Stimulated activated CD4-positive, alpha-beta T cell treated with anti-CD3 and anti-CD28 coated beads, Interleukin-15, amount 100 ng/mL, for 24 hours (primary cell): ENCODE data around the gene SYTL5.

Experiments
- DNase-seq: peaks from one replicate; pipeline ENCODE4 v3.0.0-alpha.2; 2020

SYTL5 gene

GRCh38 chrX:38036466-38036865 lies 30.1 kb downstream of the SYTL5 start:
- DNase-seq = no peak

- DNase-seq = no peak
Observed at GRCh38 chrX:38038501-38038900, 32.1 kb downstream of the SYTL5 start.

GRCh38 chrX:38041237-38041636 lies 34.9 kb downstream of the SYTL5 start:
- DNase-seq = no peak

- no peak for DNase-seq
Observed at GRCh38 chrX:38044701-38045100, 38.3 kb downstream of the SYTL5 start.

GRCh38 chrX:38045538-38046096 lies 39.3 kb downstream of the SYTL5 start:
- no peak for DNase-seq

GRCh38 chrX:38048886-38049285 lies 42.5 kb downstream of the SYTL5 start:
- no peak for DNase-seq

- no peak for DNase-seq
Observed at GRCh38 chrX:38050806-38051205, 44.5 kb downstream of the SYTL5 start.

- no peak for DNase-seq
Observed at GRCh38 chrX:38052096-38052495, 45.7 kb downstream of the SYTL5 start.

- DNase-seq = no peak
Observed at GRCh38 chrX:38055170-38055847, 49.0 kb downstream of the SYTL5 start.

GRCh38 chrX:38060331-38060878 lies 54.1 kb downstream of the SYTL5 start:
- no peak for DNase-seq

GRCh38 chrX:38061335-38061734 lies 55.0 kb downstream of the SYTL5 start:
- no peak for DNase-seq

- DNase-seq = no peak
Observed at GRCh38 chrX:38066934-38067333, 60.6 kb downstream of the SYTL5 start.

GRCh38 chrX:38069273-38069672 lies 62.9 kb downstream of the SYTL5 start:
- DNase-seq = no peak

- no peak for DNase-seq
Observed at GRCh38 chrX:38069991-38070390, 63.6 kb downstream of the SYTL5 start.

GRCh38 chrX:38079463-38079862 lies 73.1 kb downstream of the SYTL5 start:
- DNase-seq = no peak

- no peak for DNase-seq
Observed at GRCh38 chrX:38080808-38081207, 74.5 kb downstream of the SYTL5 start.

- no peak for DNase-seq
Observed at GRCh38 chrX:38081909-38082308, 75.6 kb downstream of the SYTL5 start.

GRCh38 chrX:38082309-38082708 lies 76.0 kb downstream of the SYTL5 start:
- DNase-seq = no peak

- no peak for DNase-seq
Observed at GRCh38 chrX:38085813-38086212, 79.5 kb downstream of the SYTL5 start.

GRCh38 chrX:38086451-38087215 lies 80.3 kb downstream of the SYTL5 start:
- DNase-seq = no peak

- DNase-seq = no peak
Observed at GRCh38 chrX:38087594-38087993, 81.2 kb downstream of the SYTL5 start.

GRCh38 chrX:38089173-38089982 lies 83.0 kb downstream of the SYTL5 start:
- DNase-seq = no peak

GRCh38 chrX:38095971-38096529 lies 89.7 kb downstream of the SYTL5 start:
- DNase-seq = no peak
